GM12878 (cell line): Measurements from ENCODE around the gene EMX1. TPM values are rescaled to one million over a fixed set of nuclear protein-coding genes. Genes with fewer than 3 reads are reported as not detected.

Source experiments
- ATAC-seq: fragments of 200-7000 bp; cut with Tn5 transposase; 3 replicates; pipeline ENCODE4 v1.9.1; 2020; ENCODE audit warnings: mild to moderate bottlenecking, moderate library complexity
- BruUV-seq: library from RNA; stranded (reverse); fragments of 400-500 nt; replicated peaks from 2 replicates; lab custom pipeline; 2021; lab: Mats Ljungman, UMichigan
- CTCF ChIA-PET: fragments of 300-600 bp; sonication (Branson Sonifier 250); formaldehyde crosslinking; extraction: SDS; loops from one replicate; lab custom pipeline; 2021; ENCODE audit warnings: inconsistent platforms; lab: Yijun Ruan, JAX
- POLR2A ChIA-PET: fragments of 350-600 bp; formaldehyde crosslinking; extraction: SDS; loops from one replicate; lab custom pipeline; 2021; ENCODE audit warnings: inconsistent platforms; lab: Charles Lee
- RAD21 ChIA-PET: fragments of 300-600 bp; sonication (Branson Sonifier 250); formaldehyde crosslinking; loops from one replicate; lab custom pipeline; 2023; ENCODE audit warnings: antibody characterized with exemption; ENCODE audit not compliant: unreplicated experiment; lab: Charles Lee
- SMC1A ChIA-PET: fragments of 300-600 bp; sonication (Branson Sonifier 250); formaldehyde crosslinking; loops from one replicate; lab custom pipeline; 2023; ENCODE audit not compliant: unreplicated experiment, uncharacterized antibody; lab: Charles Lee
- DNase-seq: peaks from one replicate; pipeline ENCODE4 v3.0.0-alpha.2; 2011; ENCODE audit warnings: low read depth, low spot score
- FAIRE-seq: peaks from 3 replicates; lab custom pipeline; 2011; peaks lifted over from hg19 to GRCh38; lab: Jason Lieb, UNC
- H2AFZ ChIP-seq: 2 replicates; pipeline ENCODE4 v1.6.0; 2011; ENCODE audit warnings: low read depth, low read length, control low read depth; ENCODE audit not compliant: control insufficient read depth
- H3K27ac ChIP-seq: 2 replicates; pipeline ENCODE4 v1.5.1; 2011; ENCODE audit warnings: control low read depth; ENCODE audit not compliant: control insufficient read depth, insufficient read depth
- H3K27me3 ChIP-seq, 2 experiments: replicated peaks in 1 of 2; 2 replicates each; pipeline versions ENCODE4 v1.6.0 to v1.6.1; 2011; ENCODE audit warnings: low read length in 1 of 2; ENCODE audit not compliant: control insufficient read depth in 2 of 2, insufficient read depth in 2 of 2
- H3K36me3 ChIP-seq, 2 experiments: 2 replicates each; pipeline ENCODE4 v1.5.1; 2011; ENCODE audit warnings: low read length in 1 of 2; ENCODE audit not compliant: control insufficient read depth in 2 of 2, insufficient read depth in 2 of 2
- H3K4me1 ChIP-seq: 2 replicates; pipeline ENCODE4 v1.6.1; 2011; ENCODE audit warnings: mild to moderate bottlenecking, low read length, moderate library complexity, mixed read lengths; ENCODE audit not compliant: control insufficient read depth, insufficient read depth
- H3K4me2 ChIP-seq: 2 replicates; pipeline ENCODE4 v1.6.0; 2011; ENCODE audit warnings: control low read depth; ENCODE audit not compliant: control insufficient read depth, insufficient read depth
- H3K4me3 ChIP-seq: fragments of 200-600 bp; sonication (generic); 2 replicates; pipeline ENCODE4 v1.5.1; 2016
- H3K79me2 ChIP-seq: 2 replicates; pipeline ENCODE4 v1.6.0; 2011; ENCODE audit warnings: low read length; ENCODE audit not compliant: control insufficient read depth, insufficient read depth
- H3K9ac ChIP-seq: 2 replicates; pipeline ENCODE4 v1.8.0; 2011; ENCODE audit warnings: low read length, control low read depth, mixed read lengths; ENCODE audit not compliant: control insufficient read depth, insufficient read depth
- H3K9me3 ChIP-seq: replicated peaks from 3 replicates; pipeline ENCODE4 v1.5.1; 2011; ENCODE audit warnings: mild to moderate bottlenecking, low read length; ENCODE audit not compliant: control insufficient read depth, insufficient read depth
- H4K20me1 ChIP-seq: 2 replicates; pipeline ENCODE4 v1.6.0; 2011; ENCODE audit not compliant: control insufficient read depth, insufficient read depth
- BMI1 ChIP-seq: fragments of 450-650 bp; IDR thresholded peaks from 2 replicates; pipeline ENCODE4 v1.6.1; 2016; ENCODE audit warnings: mild to moderate bottlenecking, moderate library complexity, borderline replicate concordance
- BRCA1 ChIP-seq: IDR thresholded peaks from 2 replicates; pipeline ENCODE4 v1.6.1; 2011; ENCODE audit warnings: low read depth, low read length, improper control_type of control experiment
- KLF5 ChIP-seq: fragments of 450-650 bp; IDR thresholded peaks from 2 replicates; pipeline ENCODE4 v1.6.1; 2014; ENCODE audit warnings: mild to moderate bottlenecking; ENCODE audit not compliant: partially characterized antibody
- MEF2A ChIP-seq: IDR thresholded peaks from 2 replicates; pipeline ENCODE4 v1.6.1; 2011; ENCODE audit warnings: low read depth, mild to moderate bottlenecking, low read length, moderate library complexity; ENCODE audit not compliant: insufficient read depth
- MYB ChIP-seq: fragments of 150-350 bp; IDR thresholded peaks from 2 replicates; pipeline ENCODE4 v1.6.1; 2014; ENCODE audit warnings: mild to moderate bottlenecking, low read depth, low read length, borderline replicate concordance
- MYC ChIP-seq: IDR thresholded peaks from 2 replicates; pipeline ENCODE4 v1.6.1; 2011; ENCODE audit warnings: mild to moderate bottlenecking, low read length, moderate library complexity, inconsistent platforms; ENCODE audit not compliant: insufficient read depth, insufficient replicate concordance, insufficient read length, severe bottlenecking
- NRF1 ChIP-seq: conservative IDR thresholded peaks from 2 replicates; pipeline ENCODE4 v1.6.1; 2011; ENCODE audit warnings: mild to moderate bottlenecking, low read depth, low read length, improper control_type of control experiment
- RAD21 ChIP-seq: IDR thresholded peaks from 2 replicates; pipeline ENCODE4 v1.6.1; 2011; ENCODE audit warnings: mild to moderate bottlenecking, low read depth, low read length, moderate library complexity; ENCODE audit not compliant: insufficient read depth
- WGBS: methylation state at CpG from one replicate; pipeline ENCODE4 v1.1.6; 2016; ENCODE audit warnings: low lambda C conversion rate; ENCODE audit not compliant: insufficient replicate concordance, insufficient coverage; ENCODE audit errors: missing lambda C conversion rate; 5-methylcytosine and 5-hydroxymethylcytosine counted together
- in situ Hi-C: fragments of 300-500 bp; cut with MboI; formaldehyde crosslinking; loops from 9 replicates; pipeline ENCODE4 v1.14.3; 2018; ENCODE audit warnings: mixed read lengths
- intact Hi-C: fragments of 100-400 bp; cut with micrococcal nuclease; formaldehyde crosslinking; loops from one replicate; pipeline ENCODE4 v1.14.2; 2022; ENCODE audit not compliant: unreplicated experiment
- polyA plus RNA-seq, 11 experiments: library from polyadenylated mRNA; depleted of rRNA in 4 of 11; unstranded in 6 of 11; stranded (reverse) in 5 of 11; fragments of >200 nt; fragmentation: Nextera tagmentation in 4 of 11; fragmentation: Illumina TruSeq in 1 of 11; extraction: Ambion mirVana in 4 of 11; extraction: Trizol in 1 of 11; gene quantifications; 1 replicate in 1 of 11; 2 replicates in 10 of 11; pipeline versions ENCODE4 v1.2.1 to v1.2.3, GENCODE V29; 2011 to 2016; ENCODE audit warnings: inconsistent platforms in 2 of 11, missing spikeins in 2 of 11, low read depth in 1 of 11
- total RNA-seq, 4 experiments: library from RNA; depleted of rRNA in 3 of 4; stranded (reverse); fragments of >200 nt in 3 of 4; fragmentation: Illumina TruSeq in 1 of 4; extraction: Trizol in 1 of 4; gene quantifications; 2 replicates each; pipeline versions ENCODE4 v1.2.1 to v1.2.3, GENCODE V29; 2013 to 2021
- TF ChIP-seq, protein P1 (sequence below): IDR thresholded peaks from 2 replicates; pipeline ENCODE4 v1.6.1; 2012; ENCODE audit warnings: low read length, inconsistent platforms
- TF ChIP-seq, protein P2 (sequence below): fragments of 450-650 bp; IDR thresholded peaks from 2 replicates; pipeline ENCODE4 v1.6.1; 2017; ENCODE audit warnings: borderline replicate concordance
- TF ChIP-seq, protein P3 (sequence below): fragments of 450-650 bp; IDR thresholded peaks from 2 replicates; pipeline ENCODE4 v1.6.1; 2017; ENCODE audit warnings: mild to moderate bottlenecking
- TF ChIP-seq, protein P4 (sequence below): fragments of 450-650 bp; IDR thresholded peaks from 2 replicates; pipeline ENCODE4 v1.6.1; 2018; ENCODE audit warnings: borderline replicate concordance, mild to moderate bottlenecking; ENCODE audit not compliant: partially characterized antibody

Gene EMX1
- total and polyA plus RNA-seq, 10 of the 15 experiments (the other 5 are each of a cell fraction or from before 2014, with no cell fraction given) = 0.07 to 5.1 (median 1.2) TPM; not detected in 1

DNA sequence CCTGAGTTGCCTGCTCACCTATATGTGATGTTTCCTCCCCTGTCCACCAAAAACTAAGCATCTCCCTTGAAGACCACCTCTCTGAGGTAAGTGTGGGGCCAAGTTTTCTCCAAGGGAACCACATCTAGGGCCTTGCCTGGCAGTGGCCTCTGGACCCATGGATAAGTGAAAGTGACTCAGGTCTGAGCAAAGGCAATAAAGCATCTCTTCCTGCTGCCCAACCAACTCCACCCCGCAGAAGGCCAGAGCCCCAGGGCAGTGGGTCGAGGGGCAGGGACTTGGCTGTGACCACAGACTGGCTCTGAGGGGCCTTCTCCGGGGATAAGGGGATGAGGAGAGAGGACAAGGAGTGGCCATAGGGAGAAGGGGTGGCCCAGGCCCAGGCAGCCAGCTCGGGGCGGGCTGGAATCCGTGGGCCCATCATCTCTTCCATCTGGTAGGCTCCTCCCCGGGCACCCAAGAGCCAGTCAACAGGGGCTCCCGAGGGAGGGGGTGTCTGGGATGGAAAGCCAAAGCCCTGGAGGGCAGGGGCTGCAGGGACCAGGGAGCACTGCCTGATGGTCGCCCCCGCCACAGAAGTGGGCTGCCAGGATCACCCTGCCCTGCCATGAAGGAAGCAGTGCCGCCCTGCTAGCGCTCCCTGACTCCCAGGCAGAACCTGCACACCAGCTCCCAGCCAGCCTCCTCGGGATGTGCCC lies 33.4 kb downstream of the EMX1 start (continued):
- TF ChIP-seq MEF2A = no peak
- no peak for TF ChIP-seq NRF1
- no peak for TF ChIP-seq BRCA1
- no peak for TF ChIP-seq MYB
- TF ChIP-seq, protein P1, sequence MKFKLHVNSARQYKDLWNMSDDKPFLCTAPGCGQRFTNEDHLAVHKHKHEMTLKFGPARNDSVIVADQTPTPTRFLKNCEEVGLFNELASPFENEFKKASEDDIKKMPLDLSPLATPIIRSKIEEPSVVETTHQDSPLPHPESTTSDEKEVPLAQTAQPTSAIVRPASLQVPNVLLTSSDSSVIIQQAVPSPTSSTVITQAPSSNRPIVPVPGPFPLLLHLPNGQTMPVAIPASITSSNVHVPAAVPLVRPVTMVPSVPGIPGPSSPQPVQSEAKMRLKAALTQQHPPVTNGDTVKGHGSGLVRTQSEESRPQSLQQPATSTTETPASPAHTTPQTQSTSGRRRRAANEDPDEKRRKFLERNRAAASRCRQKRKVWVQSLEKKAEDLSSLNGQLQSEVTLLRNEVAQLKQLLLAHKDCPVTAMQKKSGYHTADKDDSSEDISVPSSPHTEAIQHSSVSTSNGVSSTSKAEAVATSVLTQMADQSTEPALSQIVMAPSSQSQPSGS = no peak
- TF ChIP-seq, protein P2, sequence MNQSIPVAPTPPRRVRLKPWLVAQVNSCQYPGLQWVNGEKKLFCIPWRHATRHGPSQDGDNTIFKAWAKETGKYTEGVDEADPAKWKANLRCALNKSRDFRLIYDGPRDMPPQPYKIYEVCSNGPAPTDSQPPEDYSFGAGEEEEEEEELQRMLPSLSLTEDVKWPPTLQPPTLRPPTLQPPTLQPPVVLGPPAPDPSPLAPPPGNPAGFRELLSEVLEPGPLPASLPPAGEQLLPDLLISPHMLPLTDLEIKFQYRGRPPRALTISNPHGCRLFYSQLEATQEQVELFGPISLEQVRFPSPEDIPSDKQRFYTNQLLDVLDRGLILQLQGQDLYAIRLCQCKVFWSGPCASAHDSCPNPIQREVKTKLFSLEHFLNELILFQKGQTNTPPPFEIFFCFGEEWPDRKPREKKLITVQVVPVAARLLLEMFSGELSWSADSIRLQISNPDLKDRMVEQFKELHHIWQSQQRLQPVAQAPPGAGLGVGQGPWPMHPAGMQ = no peak

DNA sequence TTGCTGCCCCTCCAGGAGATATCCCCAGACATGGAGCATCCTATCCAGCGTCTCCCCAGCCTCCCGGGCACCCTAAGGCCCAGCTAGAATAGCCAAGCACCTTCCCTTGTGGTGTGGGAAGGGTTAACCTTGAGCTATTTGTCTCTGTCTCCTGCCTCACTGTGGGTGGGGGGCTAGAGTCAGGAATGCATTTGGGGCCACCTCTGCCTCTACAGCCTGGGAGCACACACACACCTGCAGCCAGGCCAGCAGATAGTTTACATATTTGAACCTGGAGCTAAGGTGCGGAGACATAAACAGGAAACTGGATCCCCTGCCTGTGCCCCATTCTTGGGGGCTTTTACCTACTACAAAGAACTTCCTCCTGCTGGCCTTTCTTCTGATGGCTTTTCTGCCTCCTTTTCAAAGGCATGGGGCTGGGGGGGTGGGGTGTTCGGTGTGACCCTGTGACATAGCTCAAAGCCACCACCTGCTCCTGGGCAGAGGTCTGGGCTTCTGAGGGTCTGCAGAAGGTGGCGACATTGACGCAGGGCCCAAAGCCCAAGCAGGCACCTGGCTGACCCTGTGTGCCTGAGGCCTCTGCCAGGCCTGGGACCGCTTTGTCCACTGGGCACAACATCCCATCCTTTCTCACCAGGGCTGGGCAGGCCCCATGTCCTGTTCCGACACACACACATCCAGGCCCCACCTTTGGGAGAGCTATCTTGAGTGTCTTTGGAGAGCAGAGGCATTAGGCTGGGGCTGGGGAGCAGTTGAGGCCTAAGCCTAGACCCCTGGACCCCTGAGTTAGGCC lies 34.2 kb downstream of the EMX1 start:
- Histone ChIP-seq H3K4me3 (no peak overlapping the region), H3K4me1 (no peaks in the 10 kb centered on the region), H3K9ac (no peak overlapping the region), H3K4me2 (no peak overlapping the region), H3K9me3 (no peaks in the 10 kb centered on the region), H4K20me1 (no peaks in the 10 kb centered on the region), H2AFZ (no peak overlapping the region), H3K27ac (no peak overlapping the region), H3K27me3 (no peaks in the 10 kb centered on the region), H3K36me3 (no peaks in the 10 kb centered on the region), H3K79me2 (no peaks in the 10 kb centered on the region)
- WGBS = 72% methylated on average over 8 of the region's 8 CpGs
- SMC1A ChIA-PET = interaction anchor here (1.7 kb wide), 1 partner anchor 58 kb away, joined by 5 read pairs; no protein-coding TSS in a partner anchor
- BruUV-seq = no TSS peak
- CTCF ChIA-PET = interaction anchor here (0.5 to 5.0 kb wide), 4 partner anchors 22 to 126 kb away, joined by 4 to 62 read pairs (median 5); no protein-coding TSS in a partner anchor
- RAD21 ChIA-PET = interaction anchor here (1.1 to 3.3 kb wide), 2 partner anchors 58 to 60 kb away, joined by 3 to 16 read pairs; no protein-coding TSS in a partner anchor
- POLR2A ChIA-PET = no interaction called here
- DNase-seq (no peak), FAIRE-seq (no peak), ATAC-seq (no peak)
- intact Hi-C loops = no loop called here
- in situ Hi-C loops = no loop called here
- TF ChIP-seq RAD21 (no peak), KLF5 (no peak), MYC (no peak), BMI1 (no peak)
- TF ChIP-seq, protein P3, sequence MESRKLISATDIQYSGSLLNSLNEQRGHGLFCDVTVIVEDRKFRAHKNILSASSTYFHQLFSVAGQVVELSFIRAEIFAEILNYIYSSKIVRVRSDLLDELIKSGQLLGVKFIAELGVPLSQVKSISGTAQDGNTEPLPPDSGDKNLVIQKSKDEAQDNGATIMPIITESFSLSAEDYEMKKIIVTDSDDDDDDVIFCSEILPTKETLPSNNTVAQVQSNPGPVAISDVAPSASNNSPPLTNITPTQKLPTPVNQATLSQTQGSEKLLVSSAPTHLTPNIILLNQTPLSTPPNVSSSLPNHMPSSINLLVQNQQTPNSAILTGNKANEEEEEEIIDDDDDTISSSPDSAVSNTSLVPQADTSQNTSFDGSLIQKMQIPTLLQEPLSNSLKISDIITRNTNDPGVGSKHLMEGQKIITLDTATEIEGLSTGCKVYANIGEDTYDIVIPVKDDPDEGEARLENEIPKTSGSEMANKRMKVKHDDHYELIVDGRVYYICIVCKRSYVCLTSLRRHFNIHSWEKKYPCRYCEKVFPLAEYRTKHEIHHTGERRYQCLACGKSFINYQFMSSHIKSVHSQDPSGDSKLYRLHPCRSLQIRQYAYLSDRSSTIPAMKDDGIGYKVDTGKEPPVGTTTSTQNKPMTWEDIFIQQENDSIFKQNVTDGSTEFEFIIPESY = no peak
- TF ChIP-seq, protein P4, sequence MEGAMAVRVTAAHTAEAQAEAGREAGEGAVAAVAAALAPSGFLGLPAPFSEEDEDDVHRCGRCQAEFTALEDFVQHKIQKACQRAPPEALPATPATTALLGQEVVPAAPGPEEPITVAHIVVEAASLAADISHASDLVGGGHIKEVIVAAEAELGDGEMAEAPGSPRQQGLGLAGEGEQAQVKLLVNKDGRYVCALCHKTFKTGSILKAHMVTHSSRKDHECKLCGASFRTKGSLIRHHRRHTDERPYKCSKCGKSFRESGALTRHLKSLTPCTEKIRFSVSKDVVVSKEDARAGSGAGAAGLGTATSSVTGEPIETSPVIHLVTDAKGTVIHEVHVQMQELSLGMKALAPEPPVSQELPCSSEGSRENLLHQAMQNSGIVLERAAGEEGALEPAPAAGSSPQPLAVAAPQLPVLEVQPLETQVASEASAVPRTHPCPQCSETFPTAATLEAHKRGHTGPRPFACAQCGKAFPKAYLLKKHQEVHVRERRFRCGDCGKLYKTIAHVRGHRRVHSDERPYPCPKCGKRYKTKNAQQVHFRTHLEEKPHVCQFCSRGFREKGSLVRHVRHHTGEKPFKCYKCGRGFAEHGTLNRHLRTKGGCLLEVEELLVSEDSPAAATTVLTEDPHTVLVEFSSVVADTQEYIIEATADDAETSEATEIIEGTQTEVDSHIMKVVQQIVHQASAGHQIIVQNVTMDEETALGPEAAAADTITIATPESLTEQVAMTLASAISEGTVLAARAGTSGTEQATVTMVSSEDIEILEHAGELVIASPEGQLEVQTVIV = no peak
